Inferior parietal cortex (tissue), 1 donor: ENCODE measurements around the gene ACER2.

ENCODE experiments used
- DNase-seq: peaks from one replicate; pipeline ENCODE4 v3.0.0-alpha.2; 2016; ENCODE audit errors: extremely low spot score

ACER2 gene

GRCh38 chr9:19456426-19456825 is 47.6 kb downstream of the ACER2 start:
- DNase-seq: no peak

DNA sequence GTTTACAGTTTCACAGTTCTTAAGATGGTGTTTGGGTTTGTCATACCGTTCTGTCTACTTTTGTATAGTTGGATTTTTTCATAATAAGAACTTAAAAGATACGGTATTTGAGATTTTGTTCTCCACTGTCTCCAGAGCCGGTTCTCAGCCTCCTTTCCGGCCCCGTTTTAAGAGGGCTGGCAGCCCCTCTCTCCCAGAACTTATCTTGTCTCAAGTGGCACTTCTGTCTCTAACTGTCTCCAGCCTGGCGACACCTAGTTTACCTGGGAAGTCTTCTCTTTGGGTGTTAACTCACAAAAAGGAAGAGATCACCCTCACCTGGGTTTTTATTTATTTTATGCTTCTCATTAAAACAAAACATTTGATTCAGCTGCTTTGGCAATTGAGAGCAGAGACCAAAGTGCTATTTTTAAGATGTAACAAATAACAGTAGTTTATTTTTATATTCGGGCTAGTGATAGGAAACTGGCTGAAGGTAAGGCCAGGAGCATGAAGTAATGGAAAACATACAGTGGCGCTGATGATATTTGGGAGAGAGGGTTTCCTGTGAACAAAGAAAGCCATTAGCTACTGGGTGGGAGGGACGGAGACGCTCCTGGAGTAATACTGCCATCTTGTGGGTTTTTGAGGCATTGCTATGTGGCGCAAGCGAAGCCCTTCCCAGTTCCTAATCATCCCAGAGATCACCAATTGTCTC is 48.3 kb downstream of the ACER2 start:
- DNase-seq: peak; percentile 92

GRCh38 chr9:19457693-19458009 is 48.8 kb downstream of the ACER2 start:
- DNase-seq: no peak

DNA sequence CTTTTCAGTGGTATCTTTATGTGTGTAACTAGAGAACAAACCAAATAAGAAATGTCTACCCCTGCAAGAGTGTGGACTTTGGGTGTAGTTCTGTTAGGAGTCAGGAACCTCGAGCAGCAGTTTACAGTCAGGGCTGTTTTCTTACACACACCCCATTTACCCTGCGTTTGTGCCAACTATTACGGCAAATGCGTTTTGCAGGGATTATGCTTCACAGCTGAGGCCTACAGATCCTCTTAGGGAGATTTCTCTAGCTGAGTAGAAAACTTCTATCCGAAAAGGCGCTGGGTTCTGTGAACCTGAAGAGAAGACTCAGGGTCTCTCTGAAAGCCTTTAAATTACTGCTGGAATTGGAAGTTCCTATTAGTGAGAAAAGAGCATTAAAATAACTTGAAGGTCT is 51.4 kb downstream of the ACER2 start:
- no peak for DNase-seq

DNA sequence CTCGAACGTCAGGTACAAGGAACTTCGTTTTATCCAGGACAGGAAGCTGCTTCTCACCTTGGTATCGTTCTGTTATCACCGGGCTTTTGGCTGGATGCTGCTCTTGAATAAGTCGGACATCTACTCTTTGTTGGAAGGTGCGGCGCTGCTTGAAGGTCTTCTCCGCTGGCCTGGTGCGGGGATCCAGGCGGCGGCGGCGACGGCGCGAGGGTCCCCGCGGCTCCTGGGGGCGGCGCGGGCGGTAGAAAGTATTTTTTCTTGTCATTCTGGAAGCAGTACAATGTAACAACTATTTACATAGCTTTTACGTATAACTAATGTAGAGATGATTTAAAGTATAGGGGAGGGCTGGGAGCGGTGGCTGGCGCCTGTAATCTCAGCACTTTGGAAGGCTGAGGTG is 52.3 kb downstream of the ACER2 start:
- DNase-seq: no peak

- DNase-seq: no peak
Observed at GRCh38 chr9:19464061-19464763, 55.4 kb downstream of the ACER2 start.

DNA sequence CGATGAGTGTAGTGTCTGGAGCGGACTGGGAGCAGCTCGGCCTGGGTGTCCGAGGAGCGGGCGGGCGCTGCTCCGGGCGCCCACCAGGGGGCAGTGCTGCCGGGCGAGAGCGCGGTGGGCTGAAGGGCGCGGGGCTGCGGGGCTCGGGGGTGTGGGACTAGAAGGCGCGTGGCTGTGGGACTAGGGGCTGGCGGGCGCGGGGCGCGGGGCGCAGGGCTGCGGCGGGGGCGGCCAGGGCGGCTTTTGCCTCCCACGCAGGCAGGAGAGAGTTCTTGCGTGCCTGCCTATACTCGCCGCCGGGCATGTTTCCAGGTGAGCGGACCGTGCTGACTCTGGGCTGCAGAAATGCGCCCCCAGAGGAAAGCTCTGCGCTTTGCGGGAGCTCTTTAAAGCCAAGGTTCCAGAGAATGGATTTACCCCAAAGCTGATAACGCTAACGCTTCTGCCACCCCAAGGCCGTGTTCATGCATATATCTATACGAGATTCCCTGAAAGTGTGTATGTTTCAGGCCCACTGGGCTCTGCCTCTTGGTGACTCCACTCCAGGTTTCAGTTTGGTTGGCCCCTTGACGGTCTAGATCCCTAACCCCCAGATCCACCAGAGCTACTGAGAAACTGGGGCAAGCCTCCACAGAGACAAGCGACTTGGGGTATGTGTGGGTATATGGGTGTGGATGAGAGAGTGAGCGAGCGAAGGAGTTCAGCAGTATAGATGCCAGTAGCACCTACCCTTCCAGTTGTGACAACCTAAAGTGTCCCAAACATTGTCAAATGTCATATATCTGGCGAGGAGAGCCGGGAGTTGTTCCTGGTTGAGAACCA is 56.2 kb downstream of the ACER2 start:
- peak; percentile 68 for DNase-seq

DNA sequence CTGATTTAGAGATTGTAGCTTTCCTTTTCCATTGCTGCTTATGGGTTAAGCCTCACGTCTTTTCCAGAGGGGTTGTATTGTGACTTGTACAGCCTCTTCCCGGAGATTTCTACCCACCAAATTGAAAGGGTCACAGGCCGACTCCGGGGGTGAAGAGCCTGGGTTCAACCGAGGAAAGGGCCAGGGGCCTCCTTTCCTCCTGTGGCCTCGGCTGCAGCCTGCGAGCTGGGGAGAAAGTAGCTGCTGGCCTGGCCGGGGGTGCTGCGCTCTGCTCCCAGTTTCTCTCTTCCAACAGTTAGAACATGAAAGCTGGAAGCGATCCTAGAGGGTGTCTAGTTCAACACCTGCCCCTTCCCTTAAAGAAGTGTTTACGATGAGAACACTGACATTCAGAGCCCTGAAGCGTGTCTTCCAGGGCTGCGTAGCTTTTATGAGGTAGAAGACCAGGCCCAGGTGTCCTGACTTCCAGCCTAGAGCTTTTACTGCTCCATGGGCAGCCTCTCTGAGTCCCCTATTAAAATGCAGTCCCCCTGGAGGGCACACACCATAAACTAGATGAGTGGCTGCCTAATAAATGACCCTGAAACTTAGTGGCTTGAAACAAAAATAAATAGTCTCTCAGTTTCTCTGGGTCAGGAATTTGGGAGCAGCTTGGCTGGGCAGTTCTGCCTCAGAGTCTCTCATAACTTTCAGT is 56.9 kb downstream of the ACER2 start:
- DNase-seq: no peak

DNA sequence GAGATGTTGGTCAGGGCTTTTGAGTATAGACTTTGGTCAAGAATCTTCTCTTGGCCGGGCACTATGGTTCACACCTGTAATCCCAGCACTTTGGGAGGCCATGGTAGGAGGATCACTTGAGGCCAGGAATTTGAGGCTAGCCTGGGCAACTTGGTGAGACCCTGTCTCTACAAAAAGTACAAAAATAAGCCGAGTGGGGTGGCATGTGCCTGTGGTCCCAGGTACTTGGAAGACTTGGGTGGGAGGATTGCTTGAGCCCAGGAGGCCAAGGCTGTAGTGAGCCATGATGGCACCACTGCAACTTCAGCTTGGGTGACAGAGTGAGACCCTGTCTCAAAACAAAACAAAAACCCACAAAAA is 57.5 kb downstream of the ACER2 start:
- no peak for DNase-seq

DNA sequence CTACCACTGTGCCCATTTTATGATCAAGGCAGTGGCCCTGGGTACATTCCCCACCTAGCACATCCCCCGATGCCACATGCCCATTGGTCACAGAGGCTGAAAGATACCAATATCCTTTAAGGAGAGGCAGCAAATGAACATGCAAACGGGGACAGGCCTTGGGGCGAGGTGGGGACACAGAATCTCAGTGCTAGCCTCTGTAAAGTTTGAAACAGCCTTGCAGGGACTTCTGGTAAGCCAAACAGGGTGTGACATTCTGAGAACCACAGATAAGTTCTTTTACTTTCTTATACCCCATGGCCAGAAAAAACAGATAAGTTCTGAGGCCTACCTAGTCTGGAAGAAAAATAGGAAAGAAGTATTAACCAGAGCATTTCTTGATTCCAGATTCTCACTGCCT is 60.5 kb downstream of the ACER2 start:
- DNase-seq: no peak

GRCh38 chr9:19470567-19470966 is 61.8 kb downstream of the ACER2 start:
- DNase-seq: peak; percentile 57

GRCh38 chr9:19470981-19471650 is 62.3 kb downstream of the ACER2 start:
- DNase-seq: peak; percentile 60

DNA sequence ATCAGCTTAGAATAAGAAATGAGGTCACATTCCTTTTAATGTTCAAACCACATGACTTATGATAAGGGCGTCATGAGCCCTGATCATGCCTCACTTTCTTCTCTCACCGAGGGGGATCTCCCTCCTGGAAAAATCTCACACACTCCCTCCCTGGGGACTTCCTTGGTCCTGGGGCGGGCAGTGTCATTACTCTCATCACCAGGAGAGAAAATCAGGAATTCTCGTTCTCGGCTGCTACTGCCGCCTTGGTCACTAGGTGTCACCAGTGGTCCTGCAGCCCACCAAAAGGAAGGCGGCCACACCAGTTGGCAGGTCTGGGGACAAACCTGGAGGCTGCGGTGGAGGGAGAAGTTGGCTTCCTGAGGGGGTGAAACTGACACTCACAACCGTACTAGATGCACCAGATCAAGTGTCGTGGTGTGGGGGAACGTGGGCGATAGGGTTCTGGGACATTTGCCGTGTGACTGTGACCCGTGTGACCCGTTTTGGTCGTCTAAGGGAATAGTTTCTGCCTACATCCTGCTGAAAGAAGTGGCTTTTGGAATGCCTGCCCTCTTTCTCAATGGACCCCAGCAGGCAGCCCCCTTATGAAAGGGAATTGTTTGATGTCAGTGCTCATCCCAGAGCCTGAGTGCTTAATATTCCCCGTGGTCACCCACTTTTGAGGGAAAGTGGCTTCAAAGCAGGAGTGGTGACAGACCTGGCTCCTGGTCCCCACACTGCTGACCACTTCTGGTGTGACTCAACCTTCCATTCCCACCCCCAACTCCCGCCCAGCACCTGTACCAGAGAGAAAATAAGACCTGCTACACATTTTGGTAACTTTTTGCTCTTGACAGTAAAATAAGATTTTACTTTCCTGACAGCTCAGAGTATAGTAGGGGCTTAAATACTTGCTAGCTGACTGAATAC is 63.2 kb downstream of the ACER2 start:
- peak; percentile 82 for DNase-seq

DNA sequence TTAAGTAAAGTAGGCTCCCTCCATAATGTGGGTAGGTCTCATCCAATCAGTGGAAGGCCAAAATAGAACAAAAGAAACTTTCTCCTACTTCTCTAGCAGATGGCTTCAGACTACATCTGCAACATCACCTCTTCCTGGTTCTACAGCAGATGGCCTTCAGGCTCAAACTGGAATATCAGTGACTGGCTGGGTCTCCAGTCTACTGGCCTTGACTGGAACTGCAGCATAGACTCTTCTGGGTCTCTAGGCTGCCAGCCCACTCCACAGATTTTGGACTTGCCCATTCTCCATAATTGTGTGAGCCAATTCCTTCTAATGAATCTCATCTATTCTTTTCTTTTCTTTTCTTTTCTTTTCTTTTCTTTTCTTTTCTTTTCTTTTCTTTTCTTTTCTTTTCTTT is 64.8 kb downstream of the ACER2 start:
- no peak for DNase-seq

DNA sequence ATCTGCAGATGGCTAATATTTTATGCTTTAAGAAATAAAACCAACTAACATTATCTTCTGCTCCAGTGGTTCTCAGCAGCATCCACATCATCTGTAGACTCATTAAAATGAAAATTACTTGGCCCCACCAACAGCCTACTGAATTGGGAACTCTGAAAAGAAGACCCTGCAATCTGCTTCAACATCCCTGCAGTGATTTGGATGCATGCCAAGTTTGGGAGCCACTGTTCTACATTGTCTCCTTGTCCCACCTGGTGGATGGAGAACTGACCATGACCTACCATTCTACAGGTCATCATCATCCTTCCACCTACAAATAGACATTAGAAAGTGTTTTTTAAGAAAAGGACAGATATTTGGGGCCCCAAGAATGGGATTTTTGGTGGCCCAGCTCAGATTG is 71.1 kb downstream of the ACER2 start:
- DNase-seq: no peak

DNA sequence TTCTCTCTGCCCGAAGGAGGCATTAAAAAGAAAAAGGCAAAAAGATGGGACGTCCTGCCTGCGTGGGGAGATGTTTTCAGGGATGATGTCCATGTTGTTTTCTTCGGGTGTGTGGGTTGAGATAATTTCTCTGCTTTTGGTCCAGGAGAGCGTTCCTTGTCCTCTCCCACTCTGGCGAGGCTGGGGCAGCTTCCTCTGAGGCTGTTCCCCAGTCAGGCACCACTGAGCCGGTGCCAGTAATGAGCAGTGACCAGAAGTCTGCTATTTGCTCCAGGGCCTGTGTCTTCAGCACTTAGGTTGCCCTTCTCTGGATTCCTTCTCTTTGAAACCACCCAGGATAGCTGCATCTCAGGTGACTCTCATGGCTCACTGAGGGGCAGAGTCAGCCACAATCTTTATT is 71.5 kb downstream of the ACER2 start:
- DNase-seq: no peak

DNA sequence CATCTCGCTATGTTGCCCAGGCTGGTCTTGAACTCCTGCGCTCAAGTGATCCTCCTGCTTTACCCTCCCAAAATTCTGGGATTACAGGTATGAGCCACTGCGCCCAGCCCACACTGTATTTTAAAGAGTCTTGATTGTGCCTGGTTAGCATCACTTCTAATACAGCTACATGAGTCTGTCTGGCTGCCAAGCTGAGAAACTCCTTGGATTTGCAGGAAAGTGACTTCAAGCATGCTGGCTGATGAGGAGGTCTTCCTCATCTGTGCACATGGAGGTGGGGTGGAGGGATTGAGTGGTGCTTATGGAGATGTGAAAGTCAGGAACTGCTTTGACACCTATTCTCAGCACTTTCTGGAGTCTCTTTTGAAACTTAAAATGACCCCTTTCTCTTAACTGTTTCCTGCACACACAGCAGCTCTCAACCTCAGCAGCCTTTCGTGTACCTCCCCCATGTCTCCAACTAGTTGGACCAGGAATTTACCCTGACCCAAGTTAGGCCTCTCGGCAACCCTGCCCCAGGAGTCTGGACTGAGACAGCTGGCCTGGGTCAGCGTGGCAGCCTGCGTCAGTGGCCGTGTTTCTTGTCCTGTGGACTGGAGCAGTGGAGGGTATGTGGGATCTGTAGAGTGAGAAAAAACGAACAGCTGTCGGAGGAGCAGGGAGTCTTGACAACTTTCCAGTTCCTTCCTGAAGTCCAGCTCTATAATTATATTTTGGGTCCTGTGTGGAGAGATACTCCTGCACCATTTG is 72.5 kb downstream of the ACER2 start:
- no peak for DNase-seq

DNA sequence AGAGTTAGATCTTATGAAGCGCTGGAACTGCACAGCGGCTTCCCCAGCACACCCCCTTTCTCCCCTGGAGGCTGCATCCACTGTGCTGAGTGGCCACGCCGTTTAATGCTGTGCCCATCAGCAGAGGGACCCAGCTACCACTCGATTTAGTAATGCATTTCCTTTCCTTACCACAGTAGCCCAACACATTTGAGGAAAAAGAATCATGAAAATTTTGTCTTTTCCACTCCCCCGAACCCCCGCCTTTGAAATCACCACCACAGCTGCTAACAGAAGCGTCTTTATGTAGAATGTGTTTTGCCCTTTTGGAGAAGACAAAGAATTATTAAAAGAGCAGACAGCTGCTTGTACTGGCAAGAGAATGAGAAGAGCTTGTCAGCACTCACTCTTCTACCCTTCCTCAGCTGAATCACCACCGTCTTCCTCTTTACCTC is 73.2 kb downstream of the ACER2 start:
- peak; percentile 82 for DNase-seq

DNA sequence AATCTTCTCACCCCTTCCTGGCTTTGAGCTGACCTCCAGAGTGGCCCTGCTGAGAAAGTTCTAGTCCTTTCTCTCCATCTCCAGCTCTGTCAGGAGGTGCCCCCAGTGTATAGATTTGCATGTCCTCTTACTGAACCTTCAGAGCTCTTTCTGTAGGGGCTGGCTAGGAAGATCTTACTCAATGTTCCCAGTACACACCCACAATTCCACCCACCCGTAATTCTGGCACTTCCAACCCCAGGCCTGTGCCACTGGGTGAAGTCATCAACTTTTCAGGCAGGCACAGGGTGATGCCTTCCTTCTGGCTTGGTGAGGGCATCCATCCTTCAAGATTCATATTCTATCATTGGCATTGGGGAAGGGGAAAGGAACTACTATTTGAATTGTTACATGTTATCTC is 75.9 kb downstream of the ACER2 start:
- DNase-seq: no peak

DNA sequence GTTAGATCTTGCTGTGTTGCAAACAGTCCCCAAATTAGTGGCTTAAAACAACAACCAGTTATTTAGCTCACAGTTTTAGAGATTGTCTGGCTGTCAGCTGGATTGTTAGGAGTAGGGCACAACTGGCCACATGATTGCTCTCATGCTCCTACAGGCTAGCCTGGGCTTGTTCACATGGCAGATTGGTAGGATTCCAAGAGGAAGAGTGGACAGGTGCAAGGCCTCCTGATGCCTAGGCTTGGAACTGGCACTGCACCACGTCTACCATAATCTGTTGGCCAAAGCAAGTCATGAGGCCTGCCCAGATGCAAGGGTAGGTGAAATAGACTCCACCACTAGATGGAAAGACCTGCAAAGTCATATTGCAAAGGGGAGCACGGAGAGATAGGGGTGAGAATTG is 76.4 kb downstream of the ACER2 start:
- no peak for DNase-seq
